GM12873 (cell line): ENCODE measurements around the gene TAF11L13.

Experiments used
- CTCF ChIP-seq: IDR thresholded peaks from 2 replicates; pipeline ENCODE4 v1.5.1; 2012; ENCODE audit warnings: low read depth, mild to moderate bottlenecking, moderate library complexity, low read length, control low read depth; ENCODE audit not compliant: insufficient read depth; ENCODE audit errors: missing control alignments

Gene TAF11L13

GRCh38 chr5:17663182-17663581, 31.3 kb downstream of the TAF11L13 start:
- no peak for TF ChIP-seq CTCF

- no peak for TF ChIP-seq CTCF
Observed at GRCh38 chr5:17665836-17666235, 33.9 kb downstream of the TAF11L13 start.

- TF ChIP-seq CTCF = no peak
Observed at GRCh38 chr5:17666726-17667235, 34.9 kb downstream of the TAF11L13 start.

GRCh38 chr5:17670353-17670752, 38.5 kb downstream of the TAF11L13 start:
- no peak for TF ChIP-seq CTCF

- TF ChIP-seq CTCF = no peak
Observed at GRCh38 chr5:17678751-17679324, 47.0 kb downstream of the TAF11L13 start.

- TF ChIP-seq CTCF = no peak
Observed at GRCh38 chr5:17679597-17680203, 47.8 kb downstream of the TAF11L13 start.

GRCh38 chr5:17680737-17681136, 48.8 kb downstream of the TAF11L13 start:
- TF ChIP-seq CTCF = no peak
